Tibial nerve (tissue), 3 donors: ENCODE data around the gene MEDAG.

Experiments used
- CTCF ChIP-seq, 5 experiments: fragments of 200-600 bp in 3 of 5; fragments of 450-650 bp in 2 of 5; sonication (generic) in 3 of 5; IDR thresholded peaks; one replicate each; pipeline ENCODE4 v1.5.1; 2016 to 2019; ENCODE audit warnings: antibody characterized with exemption in 5 of 5, mild to moderate bottlenecking in 3 of 5, moderate library complexity in 2 of 5
- POLR2A ChIP-seq, 2 donors: fragments of 450-650 bp; IDR thresholded peaks; one replicate each; pipeline ENCODE4 v1.6.1; 2017; ENCODE audit warnings: antibody characterized with exemption in 2 of 2, mild to moderate bottlenecking in 2 of 2, moderate library complexity in 2 of 2

- TF ChIP-seq CTCF (IDR thresholded peaks at IDR 0.05) (no peak), POLR2A (IDR thresholded peaks at IDR 0.05) (no peak)
Measured at GRCh38 chr13:30868799-30869470, 37.1 kb upstream of the MEDAG start.
